WTC11 (cell line): ENCODE results near the gene GRIK5. TPM values are rescaled to one million over a fixed set of nuclear protein-coding genes. Genes with fewer than 3 reads are reported as not detected.

Experiments used
- ATAC-seq: fragments of 200-7000 bp; cut with Tn5 transposase; 2 replicates; pipeline ENCODE4 v1.10.0; 2021; ENCODE audit warnings: mild to moderate bottlenecking, moderate library complexity
- CTCF ChIA-PET: fragments of 300-600 bp; sonication (Branson Sonifier 250); formaldehyde crosslinking; loops from one replicate; lab custom pipeline; 2021; ENCODE audit warnings: antibody characterized with exemption; lab: Charles Lee
- POLR2A ChIA-PET: fragments of 350-600 bp; sonication (Branson Sonifier 250); formaldehyde crosslinking; loops from one replicate; lab custom pipeline; 2021; ENCODE audit warnings: antibody characterized with exemption; lab: Charles Lee
- DNase-seq: peaks from one replicate; pipeline ENCODE4 v3.0.0; 2021; ENCODE audit warnings: low spot score
- H3K27ac Mint-ChIP-seq: 2 replicates; pipeline ENCODE4 v1.8.0; 2021; ENCODE audit warnings: mixed read lengths
- H3K27me3 Mint-ChIP-seq: 2 replicates; pipeline ENCODE4 v1.8.0; 2021; ENCODE audit warnings: low read depth, mild to moderate bottlenecking, moderate library complexity, mixed read lengths
- H3K36me3 Mint-ChIP-seq: 2 replicates; pipeline ENCODE4 v1.8.0; 2021; ENCODE audit warnings: mixed read lengths
- H3K4me1 Mint-ChIP-seq: 2 replicates; pipeline ENCODE4 v1.8.0; 2022; ENCODE audit warnings: mixed read lengths
- H3K4me3 Mint-ChIP-seq: 2 replicates; pipeline ENCODE4 v1.8.0; 2021; ENCODE audit warnings: mild to moderate bottlenecking, moderate library complexity, mixed read lengths
- H3K9me3 Mint-ChIP-seq: 2 replicates; pipeline ENCODE4 v1.8.0; 2021; ENCODE audit warnings: mixed read lengths
- ARID4B ChIP-seq: sonication (generic); formaldehyde crosslinking; IDR thresholded peaks from 2 replicates; pipeline ENCODE4 v1.8.0; 2023; ENCODE audit warnings: missing genetic modification reagents, mild to moderate bottlenecking, borderline replicate concordance
- E2F4 ChIP-seq: sonication (generic); formaldehyde crosslinking; IDR thresholded peaks from 2 replicates; pipeline ENCODE4 v1.8.1; 2022; ENCODE audit warnings: low read depth, mild to moderate bottlenecking, moderate library complexity, missing genetic modification reagents, borderline replicate concordance
- E2F5 ChIP-seq: sonication (generic); formaldehyde crosslinking; IDR thresholded peaks from 2 replicates; pipeline ENCODE4 v1.8.1; 2022; ENCODE audit warnings: mild to moderate bottlenecking, moderate library complexity, missing genetic modification reagents
- EMX1 ChIP-seq: fragments of 250-450 bp; sonication (Bioruptor Pico); IDR thresholded peaks from 2 replicates; pipeline ENCODE4 v1.8.0; 2021; ENCODE audit warnings: mild to moderate bottlenecking
- FOXP1 ChIP-seq: sonication (generic); formaldehyde crosslinking; IDR thresholded peaks from 2 replicates; pipeline ENCODE4 v1.8.0; 2022; ENCODE audit warnings: missing genetic modification reagents, mild to moderate bottlenecking, moderate library complexity, borderline replicate concordance
- GABPB1 ChIP-seq: sonication (generic); formaldehyde crosslinking; IDR thresholded peaks from 2 replicates; pipeline ENCODE4 v1.8.1; 2023; ENCODE audit warnings: mild to moderate bottlenecking, missing genetic modification reagents
- GTF2I ChIP-seq: fragments of 250-450 bp; sonication (Bioruptor Pico); conservative IDR thresholded peaks from 2 replicates; pipeline ENCODE4 v1.4.0; 2021; ENCODE audit warnings: mild to moderate bottlenecking
- HMGXB4 ChIP-seq: sonication (generic); formaldehyde crosslinking; IDR thresholded peaks from 2 replicates; pipeline ENCODE4 v1.8.1; 2023; ENCODE audit warnings: mild to moderate bottlenecking, moderate library complexity, missing genetic modification reagents
- JAZF1 ChIP-seq: fragments of 250-450 bp; sonication (Bioruptor Pico); IDR thresholded peaks from 2 replicates; pipeline ENCODE4 v1.9.0; 2021; ENCODE audit warnings: moderate library complexity, mild to moderate bottlenecking, inconsistent platforms
- JUN ChIP-seq: sonication (generic); formaldehyde crosslinking; IDR thresholded peaks from 2 replicates; pipeline ENCODE4 v1.8.0; 2023; ENCODE audit warnings: mild to moderate bottlenecking, missing genetic modification reagents
- KAT7 ChIP-seq: sonication (generic); formaldehyde crosslinking; IDR thresholded peaks from 2 replicates; pipeline ENCODE4 v1.8.1; 2023; ENCODE audit warnings: missing genetic modification reagents, mild to moderate bottlenecking, borderline replicate concordance
- NFE2L1 ChIP-seq: sonication (generic); formaldehyde crosslinking; IDR thresholded peaks from 2 replicates; pipeline ENCODE4 v1.8.1; 2023; ENCODE audit warnings: missing genetic modification reagents
- NFYB ChIP-seq: sonication (generic); formaldehyde crosslinking; conservative IDR thresholded peaks from 2 replicates; pipeline ENCODE4 v1.8.0; 2022; ENCODE audit warnings: low read depth, missing genetic modification reagents
- NR1H2 ChIP-seq: sonication (generic); formaldehyde crosslinking; IDR thresholded peaks from 2 replicates; pipeline ENCODE4 v1.9.0; 2021; ENCODE audit warnings: mild to moderate bottlenecking, moderate library complexity, missing genetic modification reagents
- SOX15 ChIP-seq: fragments of 250-450 bp; sonication (Bioruptor Pico); IDR thresholded peaks from 2 replicates; pipeline ENCODE4 v1.9.0; 2021; ENCODE audit warnings: mild to moderate bottlenecking
- SP1 ChIP-seq: sonication (generic); formaldehyde crosslinking; conservative IDR thresholded peaks from 2 replicates; pipeline ENCODE4 v1.8.1; 2022; ENCODE audit warnings: missing genetic modification reagents
- USF1 ChIP-seq: sonication (generic); formaldehyde crosslinking; IDR thresholded peaks from 2 replicates; pipeline ENCODE4 v1.8.0; 2022; ENCODE audit warnings: mild to moderate bottlenecking, missing genetic modification reagents
- ZNF219 ChIP-seq: sonication (generic); formaldehyde crosslinking; IDR thresholded peaks from 2 replicates; pipeline ENCODE4 v1.8.0; 2023; ENCODE audit warnings: missing genetic modification reagents, mild to moderate bottlenecking, borderline replicate concordance
- ZNF232 ChIP-seq: sonication (generic); formaldehyde crosslinking; IDR thresholded peaks from 2 replicates; pipeline ENCODE4 v1.8.0; 2022; ENCODE audit warnings: mild to moderate bottlenecking, missing genetic modification reagents
- ZNF317 ChIP-seq: sonication (generic); formaldehyde crosslinking; IDR thresholded peaks from 2 replicates; pipeline ENCODE4 v1.8.1; 2023; ENCODE audit warnings: low read depth, mild to moderate bottlenecking, moderate library complexity, missing genetic modification reagents, borderline replicate concordance
- ZNF423 ChIP-seq: fragments of 250-450 bp; sonication (Bioruptor Pico); IDR thresholded peaks from 2 replicates; pipeline ENCODE4 v2.1.2; 2022; ENCODE audit warnings: mild to moderate bottlenecking, moderate library complexity
- ZNF425 ChIP-seq: fragments of 250-450 bp; sonication (Bioruptor Pico); conservative IDR thresholded peaks from 2 replicates; pipeline ENCODE4 v1.9.0; 2021; ENCODE audit warnings: mild to moderate bottlenecking
- total RNA-seq: library from RNA; stranded (reverse); gene quantifications from 3 replicates; pipeline ENCODE4 v1.2.3, GENCODE V29; 2021

Gene GRIK5
- total RNA-seq, 1 experiment from 2014 or later, result 52.3 TPM

GRCh38 chr19:41959056-41960053 lies 110.7 kb downstream of the GRIK5 start, which contains the start of gene RABAC1 (continued):
- TF ChIP-seq ZNF425, result no peak

- H3K36me3 Mint-ChIP-seq, result no peaks in the 10 kb centered on the region; the same call in 1 of the 2 replicates
- CTCF ChIA-PET, result interaction anchor here (0.6 to 5.1 kb wide), 32 partner anchors 9 to 1710 kb away, joined by 3 to 26 read pairs (median 4); partner anchors contain the start of genes RPS19 and ZNF574
- POLR2A ChIA-PET, result interaction anchor here (0.5 to 2.1 kb wide), 7 partner anchors 35 to 421 kb away, joined by 3 to 8 read pairs (median 3); partner anchors contain the start of gene ATP1A3
- H3K9me3 Mint-ChIP-seq, result no peaks in the 10 kb centered on the region
- peak overlapping the region; percentile 98 for H3K27ac Mint-ChIP-seq
- DNase-seq (peak; percentile 95), ATAC-seq (peak; percentile 73)
- H3K27me3 Mint-ChIP-seq, result no peaks in the 10 kb centered on the region
- peak overlapping the region; percentile 78 for H3K4me3 Mint-ChIP-seq
- peaks cover 18% of the 10 kb centered on the region for H3K4me1 Mint-ChIP-seq
- TF ChIP-seq ZNF232 (CRISPR knock-in tag), result 0 out of 2 replicates have a peak, but pooled peaks have one; percentile 19
- TF ChIP-seq E2F4 (CRISPR knock-in tag), result no peak
- TF ChIP-seq SP1 (CRISPR knock-in tag), result peak; percentile 65; the same call in 1 of the 2 replicates
- TF ChIP-seq NFE2L1 (CRISPR knock-in tag), result peak; percentile 64; the same call in 1 of the 2 replicates
- no peak; the same call in 1 of the 2 replicates for TF ChIP-seq KAT7 (CRISPR knock-in tag)
- no peak for TF ChIP-seq ZNF317
- TF ChIP-seq JUN (CRISPR knock-in tag), result no peak
- TF ChIP-seq NR1H2 (CRISPR knock-in tag), result no peak
- TF ChIP-seq JAZF1 (CRISPR knock-in tag), result no peak
- TF ChIP-seq EMX1 (CRISPR knock-in tag), result no peak
- no peak for TF ChIP-seq NFYB (CRISPR knock-in tag)
- TF ChIP-seq ARID4B (CRISPR knock-in tag), result peak; percentile 69; the same call in 1 of the 2 replicates
- TF ChIP-seq E2F5, result 0 out of 2 replicates have a peak, but pooled peaks have one; percentile 3
- no peak for TF ChIP-seq SOX15 (CRISPR knock-in tag)
- TF ChIP-seq ZNF423 (CRISPR knock-in tag), result no peak
- TF ChIP-seq ZNF219 (CRISPR knock-in tag), result no peak
- peak; percentile 75 for TF ChIP-seq FOXP1
- no peak for TF ChIP-seq HMGXB4 (CRISPR knock-in tag)
- peak; percentile 3; the same call in 1 of the 2 replicates for TF ChIP-seq USF1 (CRISPR knock-in tag)
- no peak for TF ChIP-seq GTF2I (CRISPR knock-in tag)
- peak; percentile 9; the same call in 1 of the 2 replicates for TF ChIP-seq GABPB1 (CRISPR knock-in tag)
Observed at GRCh38 chr19:41958367-41959055, 111.5 kb downstream of the GRIK5 start.
